Stimulated activated CD4-positive, alpha-beta T cell treated with anti-CD3 and anti-CD28 coated beads, TNF-alpha, amount 100 ng/mL, for 1 hour (primary cell): Measurements from ENCODE around the gene EXD2.
"Not testable (repeated sequence)": the region's sequence is repeated elsewhere in the genome, so short reads cannot be mapped to it uniquely, and the experiment has no call there.

Source experiments
- DNase-seq, 3 donors: peaks; one replicate each; pipeline ENCODE4 v3.0.0-alpha.2; 2020; ENCODE audit warnings: low read depth in 3 of 3, low spot score in 1 of 3

The EXD2 gene

GRCh38 chr14:69193721-69194120 is 2.4 kb downstream of the EXD2 start:
- DNase-seq: no peak

- DNase-seq: no peak
Observed at GRCh38 chr14:69199786-69200185, 8.5 kb downstream of the EXD2 start.

- no peak for DNase-seq
Observed at GRCh38 chr14:69204753-69205152, 13.5 kb downstream of the EXD2 start.

- DNase-seq: no peak
Observed at GRCh38 chr14:69207435-69208041, 16.2 kb downstream of the EXD2 start.

GRCh38 chr14:69208666-69209065 is 17.4 kb downstream of the EXD2 start:
- no peak for DNase-seq

- DNase-seq: no peak
Observed at GRCh38 chr14:69214393-69214792, 23.1 kb downstream of the EXD2 start.

- DNase-seq: not testable (repeated sequence)
Observed at GRCh38 chr14:69217663-69218062, 26.4 kb downstream of the EXD2 start.

- DNase-seq: no peak
Observed at GRCh38 chr14:69224946-69225345, 33.6 kb downstream of the EXD2 start.

GRCh38 chr14:69226178-69226577 is 34.9 kb downstream of the EXD2 start:
- no peak for DNase-seq

- DNase-seq: no peak
Observed at GRCh38 chr14:69226736-69227135, 35.4 kb downstream of the EXD2 start.

- no peak for DNase-seq
Observed at GRCh38 chr14:69231486-69231885, 40.2 kb downstream of the EXD2 start.

- DNase-seq: no peak
Observed at GRCh38 chr14:69232388-69232787, 41.1 kb downstream of the EXD2 start.

GRCh38 chr14:69234106-69234505 is 42.8 kb downstream of the EXD2 start:
- DNase-seq: no peak

- no peak for DNase-seq
Observed at GRCh38 chr14:69235708-69236107, 44.4 kb downstream of the EXD2 start.

- DNase-seq: no peak
Observed at GRCh38 chr14:69237142-69237541, 45.8 kb downstream of the EXD2 start.

- DNase-seq: no peak
Observed at GRCh38 chr14:69237584-69237983, 46.3 kb downstream of the EXD2 start.

GRCh38 chr14:69238883-69239282 is 47.6 kb downstream of the EXD2 start:
- DNase-seq: no peak

GRCh38 chr14:69240527-69241173 is 49.4 kb downstream of the EXD2 start:
- no peak for DNase-seq

GRCh38 chr14:69241577-69241976 is 50.3 kb downstream of the EXD2 start:
- no peak for DNase-seq

GRCh38 chr14:69242311-69243224 is 51.3 kb downstream of the EXD2 start:
- no peak for DNase-seq

GRCh38 chr14:69244946-69245345 is 53.6 kb downstream of the EXD2 start:
- DNase-seq: no peak

- DNase-seq: no peak
Observed at GRCh38 chr14:69246331-69246730, 55.0 kb downstream of the EXD2 start.
